MCF 10A (cell line): ENCODE results near the gene SUSD1. TPM values are rescaled to one million over a fixed set of nuclear protein-coding genes. Genes with fewer than 3 reads are reported as not detected.

Experiments
- BruUV-seq: library from RNA; stranded (reverse); fragments of 400-500 nt; replicated peaks from 2 replicates; lab custom pipeline; 2021; lab: Mats Ljungman, UMichigan
- CTCF ChIA-PET: fragments of 300-600 bp; sonication (Branson Sonifier 250); formaldehyde crosslinking; extraction: SDS; loops from one replicate; lab custom pipeline; 2021; ENCODE audit warnings: antibody characterized with exemption, inconsistent platforms; lab: Yijun Ruan, JAX
- POLR2A ChIA-PET: fragments of 300-600, 350-650 bp; sonication (Branson Sonifier 250); formaldehyde crosslinking; extraction: SDS; loops from one replicate; lab custom pipeline; 2020; ENCODE audit warnings: antibody characterized with exemption, inconsistent platforms; lab: Yijun Ruan, JAX
- DNase-seq: peaks from one replicate; pipeline ENCODE4 v3.0.0-alpha.2; 2018; ENCODE audit not compliant: unreplicated experiment
- H3K27ac Mint-ChIP-seq: one replicate; pipeline ENCODE4 v1.8.0; 2022; ENCODE audit warnings: mild to moderate bottlenecking, low read depth, mixed read lengths; ENCODE audit not compliant: unreplicated experiment
- H3K27me3 Mint-ChIP-seq: one replicate; pipeline ENCODE4 v1.8.0; 2022; ENCODE audit warnings: mixed read lengths; ENCODE audit not compliant: insufficient read depth, unreplicated experiment
- H3K36me3 Mint-ChIP-seq: one replicate; pipeline ENCODE4 v1.8.0; 2022; ENCODE audit warnings: mild to moderate bottlenecking, moderate library complexity, mixed read lengths; ENCODE audit not compliant: insufficient read depth, unreplicated experiment
- H3K4me1 Mint-ChIP-seq: one replicate; pipeline ENCODE4 v1.8.0; 2022; ENCODE audit warnings: mixed read lengths; ENCODE audit not compliant: insufficient read depth, unreplicated experiment
- H3K4me3 Mint-ChIP-seq: one replicate; pipeline ENCODE4 v1.8.0; 2022; ENCODE audit warnings: mild to moderate bottlenecking, moderate library complexity, mixed read lengths; ENCODE audit not compliant: unreplicated experiment
- H3K9me3 Mint-ChIP-seq: one replicate; pipeline ENCODE4 v1.8.0; 2022; ENCODE audit warnings: mixed read lengths; ENCODE audit not compliant: unreplicated experiment
- intact Hi-C: fragments of 100-400 bp; cut with micrococcal nuclease; formaldehyde crosslinking; loops from 2 replicates; pipeline ENCODE4 v1.14.1; 2022
- total RNA-seq: library from RNA; stranded (reverse); gene quantifications from 2 replicates; pipeline ENCODE4 v1.2.3, GENCODE V29; 2022
- TF ChIP-seq, protein P1 (sequence below): fragments of 200-600 bp; IDR thresholded peaks from one replicate; pipeline ENCODE4 v1.8.0; 2022; ENCODE audit warnings: antibody characterized with exemption, mild to moderate bottlenecking; ENCODE audit not compliant: unreplicated experiment

The SUSD1 gene
- total RNA-seq, 1 experiment from 2014 or later: 2.0 TPM

DNA sequence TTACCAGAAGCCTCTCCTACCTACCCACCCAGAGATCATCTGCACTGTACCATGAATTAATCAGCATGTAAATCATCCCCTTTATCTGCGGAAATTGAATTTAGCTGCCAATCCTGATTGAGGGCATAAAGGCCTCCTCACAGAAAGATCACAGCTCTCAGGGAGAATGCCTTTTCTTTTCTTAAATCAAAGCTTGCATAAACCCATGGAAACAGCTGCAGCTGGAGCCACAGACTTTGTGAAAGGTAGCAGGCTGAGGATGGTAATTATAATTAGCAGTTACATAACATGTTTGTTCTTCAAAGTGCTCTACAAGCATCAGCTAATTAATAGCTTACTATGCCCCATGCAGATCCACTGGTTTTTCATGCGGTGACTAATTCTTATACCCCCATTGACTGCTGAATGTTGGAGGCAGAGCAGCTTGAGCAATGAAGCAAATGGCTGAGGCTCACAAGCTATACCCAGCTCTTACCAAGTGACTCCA is 54.6 kb downstream of the SUSD1 start:
- no peaks in the 10 kb centered on the region for H3K27me3 Mint-ChIP-seq
- H3K9me3 Mint-ChIP-seq: no peaks in the 10 kb centered on the region
- TF ChIP-seq, protein P1, sequence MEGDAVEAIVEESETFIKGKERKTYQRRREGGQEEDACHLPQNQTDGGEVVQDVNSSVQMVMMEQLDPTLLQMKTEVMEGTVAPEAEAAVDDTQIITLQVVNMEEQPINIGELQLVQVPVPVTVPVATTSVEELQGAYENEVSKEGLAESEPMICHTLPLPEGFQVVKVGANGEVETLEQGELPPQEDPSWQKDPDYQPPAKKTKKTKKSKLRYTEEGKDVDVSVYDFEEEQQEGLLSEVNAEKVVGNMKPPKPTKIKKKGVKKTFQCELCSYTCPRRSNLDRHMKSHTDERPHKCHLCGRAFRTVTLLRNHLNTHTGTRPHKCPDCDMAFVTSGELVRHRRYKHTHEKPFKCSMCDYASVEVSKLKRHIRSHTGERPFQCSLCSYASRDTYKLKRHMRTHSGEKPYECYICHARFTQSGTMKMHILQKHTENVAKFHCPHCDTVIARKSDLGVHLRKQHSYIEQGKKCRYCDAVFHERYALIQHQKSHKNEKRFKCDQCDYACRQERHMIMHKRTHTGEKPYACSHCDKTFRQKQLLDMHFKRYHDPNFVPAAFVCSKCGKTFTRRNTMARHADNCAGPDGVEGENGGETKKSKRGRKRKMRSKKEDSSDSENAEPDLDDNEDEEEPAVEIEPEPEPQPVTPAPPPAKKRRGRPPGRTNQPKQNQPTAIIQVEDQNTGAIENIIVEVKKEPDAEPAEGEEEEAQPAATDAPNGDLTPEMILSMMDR: no peak
- H3K36me3 Mint-ChIP-seq: no peaks in the 10 kb centered on the region
- no peak overlapping the region for H3K27ac Mint-ChIP-seq
- no peak for DNase-seq
- H3K4me3 Mint-ChIP-seq: no peak overlapping the region
- no TSS peak for BruUV-seq
- intact Hi-C loops: no loop called here
- no peaks in the 10 kb centered on the region for H3K4me1 Mint-ChIP-seq
- CTCF ChIA-PET: interaction anchor here (0.5 to 2.6 kb wide), 6 partner anchors 22 to 363 kb away, joined by 3 to 20 read pairs (median 3); no protein-coding TSS in a partner anchor
- POLR2A ChIA-PET: no interaction called here

DNA sequence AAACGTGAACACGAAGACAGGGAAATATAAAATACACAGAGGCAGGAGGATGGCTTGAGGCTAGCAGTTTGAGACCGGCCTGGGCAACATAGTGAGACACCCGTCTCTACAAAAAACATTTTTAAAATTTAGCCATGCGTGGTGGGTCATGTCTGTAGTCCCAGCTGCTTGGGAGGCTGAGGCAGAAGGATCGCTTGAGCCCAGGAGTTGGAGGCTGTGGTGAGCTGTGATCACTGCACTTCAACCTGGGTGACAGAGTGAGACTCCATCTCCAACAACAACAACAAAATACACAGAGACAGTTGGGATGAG is 55.1 kb downstream of the SUSD1 start:
- intact Hi-C loops: no loop called here
- no peak overlapping the region for H3K27ac Mint-ChIP-seq
- no peaks in the 10 kb centered on the region for H3K9me3 Mint-ChIP-seq
- POLR2A ChIA-PET: no interaction called here
- H3K4me1 Mint-ChIP-seq: no peaks in the 10 kb centered on the region
- H3K4me3 Mint-ChIP-seq: no peak overlapping the region
- no peaks in the 10 kb centered on the region for H3K27me3 Mint-ChIP-seq
- TF ChIP-seq, protein P1: no peak
- BruUV-seq: no TSS peak
- CTCF ChIA-PET: interaction anchor here (0.5 to 2.6 kb wide), 5 partner anchors 8 to 259 kb away, joined by 3 to 20 read pairs (median 3); no protein-coding TSS in a partner anchor
- DNase-seq: no peak
- H3K36me3 Mint-ChIP-seq: no peaks in the 10 kb centered on the region

DNA sequence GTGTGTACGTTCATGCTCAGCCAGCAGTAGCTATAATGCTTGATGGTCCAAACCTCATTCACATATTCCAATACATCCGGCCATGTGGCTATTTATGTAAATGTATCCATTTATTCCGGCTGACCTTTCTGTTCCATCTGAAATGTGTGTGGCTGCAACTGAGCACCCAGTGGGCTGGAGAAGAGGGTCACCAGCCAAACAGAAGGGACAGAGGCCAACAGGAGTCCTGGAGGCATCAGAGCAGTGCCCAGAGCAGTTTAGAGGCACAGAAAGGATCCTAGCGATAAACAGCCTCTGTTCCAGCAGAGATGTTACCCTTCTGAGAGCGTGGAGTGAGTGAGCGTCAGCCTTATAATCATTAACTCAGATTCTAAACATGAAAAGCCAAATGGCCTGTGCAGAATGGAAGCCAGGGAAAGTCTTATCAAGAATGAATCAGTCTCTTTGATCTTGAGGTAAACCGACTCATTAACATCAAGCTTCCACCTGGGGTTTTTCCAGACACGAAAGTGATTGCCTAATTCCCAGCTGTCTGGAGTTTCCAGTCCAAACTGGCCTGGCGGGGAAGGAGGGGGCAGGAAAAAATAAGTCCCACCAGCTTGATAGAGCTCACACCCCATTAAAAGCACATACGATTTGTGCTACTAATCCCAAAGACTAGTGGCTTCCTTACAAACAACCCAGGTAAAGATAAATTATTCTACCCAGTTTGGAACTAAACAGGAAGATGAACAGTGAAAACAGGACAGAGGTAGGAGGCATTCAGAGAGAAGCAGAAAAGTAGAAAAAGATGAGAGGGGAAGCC is 55.7 kb downstream of the SUSD1 start:
- intact Hi-C loops: no loop called here
- POLR2A ChIA-PET: interaction anchor here (0.7 kb wide), 1 partner anchor 749 kb away, joined by 3 read pairs; no protein-coding TSS in a partner anchor
- no peaks in the 10 kb centered on the region for H3K4me1 Mint-ChIP-seq
- CTCF ChIA-PET: interaction anchor here (0.5 to 2.6 kb wide), 5 partner anchors 9 to 260 kb away, joined by 3 to 20 read pairs (median 3); no protein-coding TSS in a partner anchor
- no peaks in the 10 kb centered on the region for H3K9me3 Mint-ChIP-seq
- BruUV-seq: no TSS peak
- DNase-seq: no peak
- TF ChIP-seq, protein P1: no peak
- no peak overlapping the region for H3K4me3 Mint-ChIP-seq
- no peak overlapping the region for H3K27ac Mint-ChIP-seq
- H3K36me3 Mint-ChIP-seq: no peaks in the 10 kb centered on the region
- H3K27me3 Mint-ChIP-seq: no peaks in the 10 kb centered on the region

DNA sequence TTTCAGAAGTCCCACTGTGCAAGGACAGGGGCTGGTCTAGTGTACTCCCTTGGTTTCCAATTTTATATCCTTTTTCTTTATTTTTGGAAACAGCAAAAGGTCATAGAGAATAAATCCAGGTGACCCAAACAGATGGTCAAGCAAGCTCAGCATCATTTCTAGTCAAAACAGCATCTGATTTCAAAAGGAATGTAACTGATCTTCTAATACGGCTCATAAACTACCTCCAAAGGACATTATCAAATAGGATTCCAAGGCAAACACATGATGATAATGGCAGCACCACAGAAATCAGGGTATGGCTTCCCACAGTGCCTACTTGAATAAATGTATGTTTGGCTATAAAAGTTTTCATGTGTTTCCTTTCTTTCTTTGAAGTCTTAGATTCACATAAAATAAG is 57.1 kb downstream of the SUSD1 start:
- no peak overlapping the region for H3K27ac Mint-ChIP-seq
- CTCF ChIA-PET: interaction anchor here (1.0 to 1.1 kb wide), 2 partner anchors 243 to 246 kb away, joined by 3 read pairs; no protein-coding TSS in a partner anchor

More for the DNA sequence above, 57.1 kb downstream of the SUSD1 start:
- no peaks in the 10 kb centered on the region for H3K9me3 Mint-ChIP-seq
- H3K36me3 Mint-ChIP-seq: no peaks in the 10 kb centered on the region
- H3K27me3 Mint-ChIP-seq: no peaks in the 10 kb centered on the region
- peaks cover 4% of the 10 kb centered on the region for H3K4me1 Mint-ChIP-seq
- DNase-seq: no peak
- POLR2A ChIA-PET: no interaction called here
- no peak overlapping the region for H3K4me3 Mint-ChIP-seq
- BruUV-seq: no TSS peak
- intact Hi-C loops: no loop called here
- TF ChIP-seq, protein P1: no peak
